ENCODE measurements around the gene SGPP2.

- TF ChIP-seq, protein P1, sequence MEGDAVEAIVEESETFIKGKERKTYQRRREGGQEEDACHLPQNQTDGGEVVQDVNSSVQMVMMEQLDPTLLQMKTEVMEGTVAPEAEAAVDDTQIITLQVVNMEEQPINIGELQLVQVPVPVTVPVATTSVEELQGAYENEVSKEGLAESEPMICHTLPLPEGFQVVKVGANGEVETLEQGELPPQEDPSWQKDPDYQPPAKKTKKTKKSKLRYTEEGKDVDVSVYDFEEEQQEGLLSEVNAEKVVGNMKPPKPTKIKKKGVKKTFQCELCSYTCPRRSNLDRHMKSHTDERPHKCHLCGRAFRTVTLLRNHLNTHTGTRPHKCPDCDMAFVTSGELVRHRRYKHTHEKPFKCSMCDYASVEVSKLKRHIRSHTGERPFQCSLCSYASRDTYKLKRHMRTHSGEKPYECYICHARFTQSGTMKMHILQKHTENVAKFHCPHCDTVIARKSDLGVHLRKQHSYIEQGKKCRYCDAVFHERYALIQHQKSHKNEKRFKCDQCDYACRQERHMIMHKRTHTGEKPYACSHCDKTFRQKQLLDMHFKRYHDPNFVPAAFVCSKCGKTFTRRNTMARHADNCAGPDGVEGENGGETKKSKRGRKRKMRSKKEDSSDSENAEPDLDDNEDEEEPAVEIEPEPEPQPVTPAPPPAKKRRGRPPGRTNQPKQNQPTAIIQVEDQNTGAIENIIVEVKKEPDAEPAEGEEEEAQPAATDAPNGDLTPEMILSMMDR (IDR thresholded peaks at IDR 0.05) = no peak
- TF ChIP-seq POLR2A (IDR thresholded peaks at IDR 0.05) (no peak), EP300 (IDR thresholded peaks at IDR 0.05) (no peak)
Measured at GRCh38 chr2:222606306-222606705, 182.0 kb downstream of the SGPP2 start.

All from ovary (tissue), 3 donors.